MM.1S (cell line): ENCODE measurements around the gene VAMP1.
"Not testable (repeated sequence)": the region's sequence is repeated elsewhere in the genome, so short reads cannot be mapped to it uniquely, and the experiment has no call there.

Source experiments
- DNase-seq: peaks from one replicate; pipeline ENCODE4 v3.0.0-alpha.2; 2015
- H2AFZ ChIP-seq: fragments of 300-600 bp; sonication (generic); 2 replicates; pipeline ENCODE4 v1.6.0; 2016; ENCODE audit warnings: antibody characterized with exemption, low read length
- H3F3A ChIP-seq: fragments of 300-600 bp; sonication (generic); 2 replicates; pipeline ENCODE4 v1.6.1; 2016; ENCODE audit warnings: mild to moderate bottlenecking, antibody characterized with exemption, low read length, moderate library complexity, mixed read lengths; ENCODE audit not compliant: insufficient read depth
- H3K27ac ChIP-seq: fragments of 300-600 bp; sonication (generic); 2 replicates; pipeline ENCODE4 v1.5.1; 2016; ENCODE audit warnings: mild to moderate bottlenecking, low read length
- H3K27me3 ChIP-seq: fragments of 300-600 bp; sonication (generic); replicated peaks from 2 replicates; pipeline ENCODE4 v1.6.0; 2016; ENCODE audit warnings: low read length; ENCODE audit not compliant: insufficient read depth
- H3K36me3 ChIP-seq: fragments of 300-600 bp; sonication (generic); replicated peaks from 2 replicates; pipeline ENCODE4 v1.6.1; 2016; ENCODE audit warnings: mild to moderate bottlenecking, low read length, mixed read lengths; ENCODE audit not compliant: insufficient read depth
- H3K4me1 ChIP-seq: fragments of 300-600 bp; sonication (generic); 2 replicates; pipeline ENCODE4 v1.6.1; 2016; ENCODE audit warnings: low read length, mixed read lengths
- H3K4me2 ChIP-seq: fragments of 300-600 bp; sonication (generic); 2 replicates; pipeline ENCODE4 v1.6.0; 2016; ENCODE audit warnings: low read depth, low read length
- H3K4me3 ChIP-seq: fragments of 300-600 bp; sonication (generic); 2 replicates; pipeline ENCODE4 v1.5.1; 2016; ENCODE audit warnings: low read length, mixed read lengths
- H3K79me2 ChIP-seq: fragments of 300-600 bp; sonication (generic); 2 replicates; pipeline ENCODE4 v1.6.1; 2016; ENCODE audit warnings: mixed run types, low read length, mixed read lengths
- H3K9ac ChIP-seq: fragments of 300-600 bp; sonication (generic); 2 replicates; pipeline ENCODE4 v1.6.1; 2016; ENCODE audit warnings: low read length, mixed read lengths
- H3K9me2 ChIP-seq: fragments of 300-600 bp; sonication (generic); replicated peaks from 2 replicates; pipeline ENCODE4 v1.6.1; 2016; ENCODE audit warnings: mild to moderate bottlenecking, low read length, mixed read lengths; ENCODE audit not compliant: insufficient read depth
- H3K9me3 ChIP-seq: fragments of 300-600 bp; sonication (generic); replicated peaks from 2 replicates; pipeline ENCODE4 v1.6.1; 2016; ENCODE audit warnings: mild to moderate bottlenecking, low read length, mixed read lengths; ENCODE audit not compliant: insufficient read depth
- H4K20me1 ChIP-seq: fragments of 300-600 bp; sonication (generic); 2 replicates; pipeline ENCODE4 v1.6.1; 2016; ENCODE audit warnings: mild to moderate bottlenecking, low read length, moderate library complexity, mixed read lengths; ENCODE audit not compliant: insufficient read depth
- EZH2 ChIP-seq: fragments of 300-600 bp; sonication (generic); optimal IDR thresholded peaks from 2 replicates; pipeline ENCODE3; 2017; ENCODE audit warnings: low read depth, mild to moderate bottlenecking, antibody characterized with exemption, low read length, mixed read lengths
- EZH2phosphoT487 ChIP-seq: fragments of 300-600 bp; sonication (generic); IDR thresholded peaks from 2 replicates; pipeline ENCODE4 v1.6.1; 2018; ENCODE audit warnings: antibody characterized with exemption, low read length
- TF ChIP-seq, protein P1 (sequence below): fragments of 300-600 bp; sonication (generic); IDR thresholded peaks from 2 replicates; pipeline ENCODE4 v1.5.1; 2016; ENCODE audit warnings: antibody characterized with exemption, low read length, mixed read lengths

VAMP1 gene

DNA sequence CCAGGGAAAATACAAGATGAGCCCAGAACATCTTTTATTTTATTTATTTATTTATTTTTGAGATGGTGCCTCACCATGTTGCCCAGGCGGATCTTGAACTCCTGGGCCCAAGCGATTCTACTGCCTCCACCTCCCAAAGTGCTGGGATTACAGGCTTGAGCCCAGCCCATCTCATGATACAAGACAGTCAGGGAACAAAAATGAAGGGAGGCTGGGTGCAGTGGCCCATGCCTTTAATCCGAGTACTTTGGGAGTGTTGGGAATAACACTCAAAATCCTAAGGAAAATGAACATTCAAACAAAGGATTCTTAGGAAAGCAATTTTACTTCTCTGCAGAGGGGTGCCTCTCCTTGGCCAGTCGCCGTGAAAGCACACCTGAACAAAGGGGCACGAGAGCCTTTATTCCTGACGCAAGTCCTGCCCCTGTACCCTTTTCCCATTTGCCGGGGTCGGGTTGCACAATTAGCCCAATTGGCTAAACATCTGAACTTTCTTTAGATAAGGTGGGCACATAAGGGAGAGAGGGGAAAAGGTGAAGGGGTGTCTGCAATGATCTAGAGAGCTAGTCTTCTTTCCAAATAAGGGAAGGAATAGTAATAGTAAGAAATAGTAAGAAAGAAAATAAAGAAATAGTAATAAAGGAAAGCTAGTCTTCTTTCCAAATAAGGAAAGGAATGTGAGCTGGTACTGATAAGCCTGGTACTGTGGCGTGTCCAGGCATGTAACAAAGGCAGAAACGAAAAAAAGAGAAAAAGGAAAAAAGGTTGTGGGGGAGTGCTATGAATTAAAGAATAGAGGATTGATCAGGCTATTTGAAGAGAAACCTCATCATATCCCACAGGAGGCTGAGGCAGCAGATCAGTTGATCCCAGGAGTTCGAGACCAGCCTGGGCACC, 36.9 kb upstream of the VAMP1 start:
- no peak overlapping the region for H2AFZ ChIP-seq
- no peak overlapping the region for H3K9ac ChIP-seq
- H3K4me1 ChIP-seq: no peaks in the 10 kb centered on the region
- H3K36me3 ChIP-seq: peaks cover 12% of the 10 kb centered on the region; the same call in 1 of the 2 replicates
- no peaks in the 10 kb centered on the region for H3F3A ChIP-seq
- no peak overlapping the region for H3K27ac ChIP-seq
- no peak overlapping the region for H3K4me3 ChIP-seq
- no peak overlapping the region for H3K4me2 ChIP-seq
- H3K27me3 ChIP-seq: no peaks in the 10 kb centered on the region
- TF ChIP-seq, protein P1, sequence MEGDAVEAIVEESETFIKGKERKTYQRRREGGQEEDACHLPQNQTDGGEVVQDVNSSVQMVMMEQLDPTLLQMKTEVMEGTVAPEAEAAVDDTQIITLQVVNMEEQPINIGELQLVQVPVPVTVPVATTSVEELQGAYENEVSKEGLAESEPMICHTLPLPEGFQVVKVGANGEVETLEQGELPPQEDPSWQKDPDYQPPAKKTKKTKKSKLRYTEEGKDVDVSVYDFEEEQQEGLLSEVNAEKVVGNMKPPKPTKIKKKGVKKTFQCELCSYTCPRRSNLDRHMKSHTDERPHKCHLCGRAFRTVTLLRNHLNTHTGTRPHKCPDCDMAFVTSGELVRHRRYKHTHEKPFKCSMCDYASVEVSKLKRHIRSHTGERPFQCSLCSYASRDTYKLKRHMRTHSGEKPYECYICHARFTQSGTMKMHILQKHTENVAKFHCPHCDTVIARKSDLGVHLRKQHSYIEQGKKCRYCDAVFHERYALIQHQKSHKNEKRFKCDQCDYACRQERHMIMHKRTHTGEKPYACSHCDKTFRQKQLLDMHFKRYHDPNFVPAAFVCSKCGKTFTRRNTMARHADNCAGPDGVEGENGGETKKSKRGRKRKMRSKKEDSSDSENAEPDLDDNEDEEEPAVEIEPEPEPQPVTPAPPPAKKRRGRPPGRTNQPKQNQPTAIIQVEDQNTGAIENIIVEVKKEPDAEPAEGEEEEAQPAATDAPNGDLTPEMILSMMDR: no peak
- no peak for TF ChIP-seq EZH2
- no peak for TF ChIP-seq EZH2phosphoT487
- no peak for DNase-seq
- no peaks in the 10 kb centered on the region for H3K9me2 ChIP-seq
- H3K9me3 ChIP-seq: no peaks in the 10 kb centered on the region
- H4K20me1 ChIP-seq: no peaks in the 10 kb centered on the region
- H3K79me2 ChIP-seq: peaks cover 88% of the 10 kb centered on the region

DNA sequence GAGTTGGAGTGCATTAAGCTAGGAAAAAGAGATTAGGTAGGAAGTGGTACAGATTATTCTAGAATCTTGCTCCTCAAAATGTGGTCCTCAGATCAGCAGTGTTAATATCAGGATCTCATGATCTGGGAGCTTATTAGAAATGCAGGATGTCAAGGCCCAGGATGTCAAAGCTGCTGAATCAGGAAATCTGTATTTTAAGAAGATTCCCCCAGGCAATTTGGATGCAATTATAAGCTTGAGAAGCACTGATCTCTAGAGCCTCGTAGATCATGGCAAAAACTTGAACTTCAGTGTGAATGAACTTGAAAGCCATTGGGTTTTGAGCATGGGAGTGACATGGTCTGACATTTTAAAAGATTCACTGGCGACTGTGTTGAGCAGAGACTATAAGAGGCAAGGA, 30.0 kb upstream of the VAMP1 start:
- Histone ChIP-seq H3K27me3 (no peaks in the 10 kb centered on the region), H3F3A (no peaks in the 10 kb centered on the region), H3K9me2 (no peaks in the 10 kb centered on the region), H3K4me3 (no peak overlapping the region), H4K20me1 (no peaks in the 10 kb centered on the region), H3K27ac (no peak overlapping the region), H3K36me3 (0 out of 2 replicates have a peak, but pooled peaks cover 3% of the 10 kb centered on the region), H3K79me2 (peaks cover 94% of the 10 kb centered on the region), H3K4me2 (no peak overlapping the region), H3K9me3 (no peaks in the 10 kb centered on the region), H3K4me1 (peaks cover 3% of the 10 kb centered on the region), H2AFZ (no peak overlapping the region), H3K9ac (no peak overlapping the region)
- TF ChIP-seq, protein P1: no peak
- TF ChIP-seq EZH2 (no peak), EZH2phosphoT487 (no peak)
- no peak for DNase-seq

DNA sequence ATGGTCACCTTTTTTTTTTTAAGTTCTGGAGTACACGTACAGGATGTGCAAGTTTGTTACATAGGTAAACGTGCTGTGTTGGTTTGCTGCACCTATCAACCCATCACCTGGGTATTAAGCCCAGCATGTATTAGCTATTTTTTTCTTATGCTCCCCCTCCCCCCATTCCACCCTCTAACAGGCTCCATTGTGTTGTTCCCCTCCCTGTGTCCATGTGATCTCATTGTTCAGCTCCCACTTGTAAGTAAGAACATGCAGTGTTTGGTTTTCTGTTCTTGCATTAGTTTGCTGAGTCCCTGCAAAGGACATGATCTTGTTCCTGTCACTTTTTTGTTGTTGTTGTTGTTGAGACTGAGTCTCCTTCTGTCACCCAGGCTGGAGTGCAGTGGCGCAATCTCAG, 26.8 kb upstream of the VAMP1 start:
- peaks cover 10% of the 10 kb centered on the region for H3F3A ChIP-seq
- not testable (repeated sequence) for DNase-seq, H3K27ac ChIP-seq, H3K27me3 ChIP-seq, H3K9me3 ChIP-seq, H3K36me3 ChIP-seq, H3K4me3 ChIP-seq, H3K4me2 ChIP-seq, H2AFZ ChIP-seq, H3K9me2 ChIP-seq, H4K20me1 ChIP-seq, H3K9ac ChIP-seq
- peaks cover 86% of the 10 kb centered on the region for H3K79me2 ChIP-seq
- H3K4me1 ChIP-seq: peaks cover 11% of the 10 kb centered on the region

DNA sequence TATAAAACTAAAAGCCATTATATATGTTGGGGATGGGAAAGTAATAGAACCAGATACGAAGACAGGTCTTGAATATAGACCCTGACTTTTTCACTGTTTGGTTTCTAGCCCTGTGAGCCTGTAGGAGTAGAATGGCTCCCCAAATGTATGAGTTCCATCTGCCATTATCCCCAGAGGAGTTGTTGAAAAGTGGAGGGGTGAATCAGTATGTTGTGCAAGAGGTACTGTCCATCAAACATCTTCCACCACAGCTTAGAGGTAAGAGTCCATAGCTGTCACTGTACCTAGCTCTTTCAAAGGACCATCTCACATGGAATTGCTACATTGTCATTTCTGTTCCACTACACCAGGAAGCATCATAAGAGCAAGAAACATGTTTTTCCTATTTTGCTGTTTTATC, 24.5 kb upstream of the VAMP1 start:
- Histone ChIP-seq H3F3A (peaks cover 10% of the 10 kb centered on the region), H3K27ac (no peak overlapping the region), H3K79me2 (peaks cover 71% of the 10 kb centered on the region), H3K36me3 (no peaks in the 10 kb centered on the region; the same call in 1 of the 2 replicates), H2AFZ (no peak overlapping the region), H4K20me1 (no peaks in the 10 kb centered on the region), H3K9me3 (no peaks in the 10 kb centered on the region), H3K4me1 (peaks cover 16% of the 10 kb centered on the region), H3K4me3 (peak overlapping the region; percentile 85), H3K9ac (peak overlapping the region; percentile 86), H3K4me2 (peak overlapping the region; percentile 86), H3K9me2 (no peaks in the 10 kb centered on the region), H3K27me3 (no peaks in the 10 kb centered on the region)
- no peak for TF ChIP-seq EZH2
- TF ChIP-seq, protein P1: no peak
- no peak for TF ChIP-seq EZH2phosphoT487
- no peak for DNase-seq
